ENCODE data around the gene AVPR2.

GRCh38 chrX:153947009-153947769 lies 42.7 kb downstream of the AVPR2 start:
- peak in 5 of 6 experiments; percentile 10 to 57 (median 55) for TF ChIP-seq CTCF (IDR thresholded peaks at IDR 0.05)
- TF ChIP-seq POLR2A (IDR thresholded peaks at IDR 0.05): no peak
